HG03103 (cell line): ENCODE measurements around the gene SOX4.

Experiments
- ATAC-seq: cut with Tn5 transposase; IDR thresholded peaks from one replicate; pipeline ENCODE4 v1.9.1; 2021; ENCODE audit warnings: low read depth; ENCODE audit not compliant: unreplicated experiment

SOX4 gene

DNA sequence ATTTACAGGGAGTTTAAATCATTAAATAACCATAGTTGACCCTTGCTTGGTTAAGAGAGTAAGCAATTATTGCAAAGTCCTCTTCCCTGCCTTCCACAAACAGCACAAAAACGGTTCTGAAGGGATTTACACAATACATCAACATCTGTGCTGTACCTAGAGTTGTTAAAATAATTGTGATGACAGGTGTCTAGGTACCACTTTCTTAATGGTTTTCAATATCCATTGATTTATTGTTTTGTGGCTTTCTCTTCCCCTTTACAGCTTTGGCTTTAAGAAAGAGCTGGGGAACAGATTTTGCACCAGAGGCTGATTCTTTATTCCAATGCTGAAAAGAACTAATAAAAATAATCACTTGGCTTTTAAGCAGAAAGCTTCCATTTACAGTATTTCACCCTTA, 598 bp upstream of the SOX4 start:
- ATAC-seq = no peak

DNA sequence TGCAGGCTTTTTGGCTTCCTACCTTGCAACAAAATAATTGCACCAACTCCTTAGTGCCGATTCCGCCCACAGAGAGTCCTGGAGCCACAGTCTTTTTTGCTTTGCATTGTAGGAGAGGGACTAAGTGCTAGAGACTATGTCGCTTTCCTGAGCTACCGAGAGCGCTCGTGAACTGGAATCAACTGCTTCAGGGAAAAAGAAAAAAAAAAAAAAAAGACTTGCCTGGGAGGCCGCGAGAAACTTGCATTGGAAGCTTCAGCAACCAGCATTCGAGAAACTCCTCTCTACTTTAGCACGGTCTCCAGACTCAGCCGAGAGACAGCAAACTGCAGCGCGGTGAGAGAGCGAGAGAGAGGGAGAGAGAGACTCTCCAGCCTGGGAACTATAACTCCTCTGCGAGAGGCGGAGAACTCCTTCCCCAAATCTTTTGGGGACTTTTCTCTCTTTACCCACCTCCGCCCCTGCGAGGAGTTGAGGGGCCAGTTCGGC, 420 bp downstream of the SOX4 start:
- peak; percentile 8 for ATAC-seq

GRCh38 chr6:21594416-21595281, 1.1 kb downstream of the SOX4 start:
- peak; percentile 8 for ATAC-seq

- no peak for ATAC-seq
These were observed 2.0 kb downstream of the SOX4 start for GRCh38 chr6:21595285-21596144.

- ATAC-seq = no peak
These were observed 2.8 kb downstream of the SOX4 start for GRCh38 chr6:21596145-21596948.

GRCh38 chr6:21596949-21597682, 3.6 kb downstream of the SOX4 start:
- no peak for ATAC-seq

GRCh38 chr6:21597801-21598673, 4.5 kb downstream of the SOX4 start:
- ATAC-seq = no peak

GRCh38 chr6:21598674-21599023, 5.1 kb downstream of the SOX4 start:
- ATAC-seq = no peak

DNA sequence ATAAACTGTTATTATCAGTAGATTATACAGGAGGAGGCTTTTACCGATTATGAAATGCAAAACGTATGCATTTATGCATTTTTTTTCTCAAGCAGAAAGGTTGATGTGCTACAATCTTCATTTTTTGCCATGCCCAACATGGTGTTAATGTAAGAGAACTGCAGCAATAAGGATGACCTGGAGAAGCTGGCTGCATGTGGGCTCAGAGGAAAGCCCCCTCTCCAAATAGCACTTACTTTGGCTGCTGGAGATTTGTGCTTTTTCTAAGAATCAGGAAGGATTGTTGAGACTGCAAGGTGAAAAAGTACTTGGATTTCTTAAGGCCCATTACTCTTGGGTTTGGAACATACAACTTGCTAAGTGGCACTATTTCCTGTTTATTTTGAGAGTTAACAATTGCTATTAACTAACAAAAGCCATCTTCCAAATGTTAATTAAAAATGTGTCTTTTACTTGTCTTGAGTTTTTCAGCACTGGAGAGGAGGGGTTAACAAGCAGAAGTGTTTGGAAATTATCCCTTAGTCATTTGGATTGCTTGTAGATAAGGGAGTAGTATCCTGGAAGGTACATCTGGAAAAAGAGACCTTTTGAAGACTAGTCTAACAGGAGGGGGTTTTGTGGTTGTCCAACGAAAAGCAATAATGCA, 5.6 kb downstream of the SOX4 start:
- ATAC-seq = no peak

- ATAC-seq = no peak
These were observed 7.9 kb downstream of the SOX4 start for GRCh38 chr6:21601339-21601923.

DNA sequence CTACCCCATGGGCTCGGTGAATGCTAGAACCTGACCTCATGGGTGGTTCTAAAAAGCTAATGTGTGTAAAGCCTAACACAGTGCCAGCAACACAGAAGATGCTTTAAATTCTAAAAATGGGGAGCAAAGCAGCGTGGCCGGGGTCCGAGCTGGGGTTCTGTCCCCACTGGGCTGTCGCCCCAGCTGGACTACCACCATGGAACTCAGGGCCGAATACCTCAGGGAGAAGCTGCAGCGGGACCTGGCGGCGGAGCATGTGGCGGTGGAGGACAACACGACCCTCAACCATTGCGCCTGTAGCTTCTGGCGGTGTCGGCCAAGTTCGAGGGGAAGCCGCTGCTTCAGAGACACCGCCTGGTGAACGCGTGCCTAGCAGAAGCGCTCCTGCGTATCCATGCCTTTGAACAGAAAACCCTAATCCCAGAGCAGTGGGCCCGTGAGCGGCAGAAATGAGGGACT, 8.4 kb downstream of the SOX4 start:
- ATAC-seq = no peak

GRCh38 chr6:21603082-21603952, 9.8 kb downstream of the SOX4 start:
- no peak for ATAC-seq

- no peak for ATAC-seq
These were observed 10.5 kb downstream of the SOX4 start for GRCh38 chr6:21604081-21604480.

GRCh38 chr6:21605166-21605565, 11.6 kb downstream of the SOX4 start:
- ATAC-seq = no peak

DNA sequence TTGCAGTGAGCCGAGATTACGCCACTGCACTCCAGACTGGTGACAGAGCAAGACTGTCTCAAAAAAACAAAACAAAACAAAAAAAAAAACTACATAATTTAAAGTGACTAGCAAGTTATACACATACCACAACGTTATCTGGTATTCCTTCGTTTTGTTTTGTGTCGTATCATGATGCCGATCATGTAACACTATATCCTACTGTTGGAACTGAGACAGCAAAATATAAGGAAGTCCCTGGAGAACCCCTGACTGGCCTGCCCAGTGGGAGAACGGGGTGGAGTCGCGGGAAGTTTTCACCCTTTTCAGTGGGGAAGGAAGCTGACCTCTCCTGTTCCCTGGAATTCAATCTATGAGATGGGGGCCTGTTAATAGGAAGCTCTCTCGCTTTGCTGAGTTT, 15.1 kb downstream of the SOX4 start:
- no peak for ATAC-seq

- no peak for ATAC-seq
These were observed 16.4 kb downstream of the SOX4 start for GRCh38 chr6:21609881-21610329.

DNA sequence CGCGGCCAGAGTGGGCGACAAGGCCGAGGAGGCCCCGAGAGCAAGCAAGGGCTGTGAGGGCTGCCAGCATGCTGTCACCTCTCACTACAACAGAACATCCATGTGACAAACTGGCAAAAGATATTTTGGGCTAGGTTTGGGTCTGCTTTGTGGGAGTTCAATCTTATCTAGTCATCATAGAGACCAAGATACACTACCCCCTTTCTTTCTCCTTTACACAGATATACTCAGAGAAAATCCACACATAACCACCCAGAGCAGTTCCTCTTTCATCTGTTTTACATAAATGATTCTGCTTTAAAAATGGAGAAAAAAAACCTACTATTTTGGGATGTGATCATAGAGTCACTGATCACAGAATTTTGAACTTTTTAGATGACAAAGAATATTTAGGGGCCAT, 16.8 kb downstream of the SOX4 start:
- peak; percentile 86 for ATAC-seq
